GM23338 (cell line): ENCODE results near the gene CANX. TPM values are rescaled to one million over a fixed set of nuclear protein-coding genes. Genes with fewer than 3 reads are reported as not detected.
A peak's percentile ranks its signal among the peaks of the same experiment; 100 is the strongest.

ENCODE experiments used
- ATAC-seq: fragments of 200-7000 bp; cut with Tn5 transposase; 3 replicates; pipeline ENCODE4 v1.9.1; 2020
- DNase-seq: peaks from one replicate; pipeline ENCODE4 v3.0.0-alpha.2; 2015; ENCODE audit warnings: low spot score
- H2AFZ ChIP-seq: fragments of 200-600 bp; sonication (generic); 2 replicates; pipeline ENCODE4 v1.8.0; 2016; ENCODE audit warnings: antibody characterized with exemption, mild to moderate bottlenecking, moderate library complexity
- H3F3A ChIP-seq: fragments of 200-600 bp; sonication (generic); replicated peaks from 2 replicates; pipeline ENCODE4 v1.8.0; 2017; ENCODE audit warnings: antibody characterized with exemption, mixed run types, low read depth
- H3K27ac ChIP-seq: fragments of 200-600 bp; sonication (generic); 2 replicates; pipeline ENCODE4 v1.6.1; 2016; ENCODE audit warnings: low read depth
- H3K27me3 ChIP-seq: fragments of 200-600 bp; sonication (generic); 2 replicates; pipeline ENCODE4 v1.8.0; 2016; ENCODE audit warnings: mild to moderate bottlenecking, mixed run types, moderate library complexity; ENCODE audit not compliant: insufficient read depth
- H3K36me3 ChIP-seq: fragments of 200-600 bp; sonication (generic); 2 replicates; pipeline ENCODE4 v1.8.0; 2016; ENCODE audit warnings: mild to moderate bottlenecking; ENCODE audit not compliant: insufficient read depth
- H3K4me1 ChIP-seq: fragments of 200-600 bp; sonication (generic); 2 replicates; pipeline ENCODE4 v1.8.0; 2016; ENCODE audit warnings: mild to moderate bottlenecking, moderate library complexity; ENCODE audit not compliant: insufficient read depth
- H3K4me2 ChIP-seq: fragments of 200-600 bp; sonication (generic); 2 replicates; pipeline ENCODE4 v1.7.1; 2017; ENCODE audit warnings: mixed run types
- H3K4me3 ChIP-seq: fragments of 200-600 bp; sonication (generic); 2 replicates; pipeline ENCODE4 v1.6.1; 2016; ENCODE audit warnings: mixed run types
- H3K79me2 ChIP-seq: fragments of 200-600 bp; sonication (generic); replicated peaks from 2 replicates; pipeline ENCODE4 v1.8.0; 2017; ENCODE audit warnings: mild to moderate bottlenecking; ENCODE audit not compliant: insufficient read depth
- H3K9me2 ChIP-seq: fragments of 200-600 bp; sonication (generic); 2 replicates; pipeline ENCODE4 v1.8.0; 2017; ENCODE audit not compliant: insufficient read depth
- H4K20me1 ChIP-seq: fragments of 200-600 bp; sonication (generic); replicated peaks from 2 replicates; pipeline ENCODE4 v1.8.0; 2017; ENCODE audit warnings: mild to moderate bottlenecking; ENCODE audit not compliant: insufficient read depth
- H3K27ac Mint-ChIP-seq: 2 replicates; pipeline ENCODE4 v1.8.0; 2020; ENCODE audit warnings: inconsistent platforms, mild to moderate bottlenecking, moderate library complexity, mixed read lengths
- H3K27me3 Mint-ChIP-seq: 3 replicates; pipeline ENCODE4 v1.8.0; 2022; ENCODE audit warnings: low read depth, mild to moderate bottlenecking, moderate library complexity, mixed read lengths, inconsistent platforms; ENCODE audit not compliant: insufficient read depth, poor library complexity
- H3K36me3 Mint-ChIP-seq: 3 replicates; pipeline ENCODE4 v1.8.0; 2021; ENCODE audit warnings: low read depth, mild to moderate bottlenecking, inconsistent platforms, moderate library complexity, mixed read lengths
- H3K4me1 Mint-ChIP-seq: 3 replicates; pipeline ENCODE4 v1.8.0; 2020; ENCODE audit warnings: mild to moderate bottlenecking, inconsistent platforms, mixed read lengths
- H3K4me3 Mint-ChIP-seq: 3 replicates; pipeline ENCODE4 v1.8.0; 2021; ENCODE audit warnings: moderate library complexity, mild to moderate bottlenecking, inconsistent platforms, mixed read lengths
- H3K9me3 Mint-ChIP-seq: 3 replicates; pipeline ENCODE4 v1.8.0; 2020; ENCODE audit warnings: moderate library complexity, mild to moderate bottlenecking, inconsistent platforms, mixed read lengths
- CREB1 ChIP-seq: fragments of 250-450 bp; sonication (Bioruptor Pico); IDR thresholded peaks from 2 replicates; pipeline ENCODE4 v1.5.0; 2020; ENCODE audit warnings: low read depth, mild to moderate bottlenecking, moderate library complexity
- ETS1 ChIP-seq: IDR thresholded peaks from 2 replicates; pipeline ENCODE4 v1.6.1; 2016; ENCODE audit warnings: antibody characterized with exemption
- EZH2 ChIP-seq: fragments of 200-600 bp; sonication (generic); IDR thresholded peaks from one replicate; pipeline ENCODE4 v1.8.0; 2017; ENCODE audit warnings: antibody characterized with exemption, mild to moderate bottlenecking, low read depth; ENCODE audit not compliant: unreplicated experiment
- EZH2phosphoT487 ChIP-seq: fragments of 200-600 bp; sonication (generic); IDR thresholded peaks from one replicate; pipeline ENCODE4 v1.8.1; 2018; ENCODE audit warnings: antibody characterized with exemption; ENCODE audit not compliant: unreplicated experiment
- JUNB ChIP-seq: IDR thresholded peaks from one replicate; pipeline ENCODE4 v1.6.1; 2016; ENCODE audit warnings: antibody characterized with exemption; ENCODE audit not compliant: unreplicated experiment
- NANOG ChIP-seq: IDR thresholded peaks from 2 replicates; pipeline ENCODE4 v1.6.1; 2016; ENCODE audit warnings: antibody characterized with exemption, borderline replicate concordance
- POLR2AphosphoS5 ChIP-seq: IDR thresholded peaks from 2 replicates; pipeline ENCODE4 v1.6.1; 2016; ENCODE audit warnings: antibody characterized with exemption, low read depth
- REST ChIP-seq: IDR thresholded peaks from one replicate; pipeline ENCODE4 v1.6.1; 2018; ENCODE audit warnings: antibody characterized with exemption; ENCODE audit not compliant: unreplicated experiment
- STAT1 ChIP-seq: IDR thresholded peaks from one replicate; pipeline ENCODE4 v1.6.1; 2016; ENCODE audit warnings: antibody characterized with exemption; ENCODE audit not compliant: unreplicated experiment
- ZNF114 ChIP-seq: fragments of 250-450 bp; sonication (Bioruptor Pico); IDR thresholded peaks from 2 replicates; pipeline ENCODE4 v1.5.0; 2020; ENCODE audit warnings: mild to moderate bottlenecking, moderate library complexity
- ZNF331 ChIP-seq: fragments of 250-450 bp; sonication (Bioruptor Pico); IDR thresholded peaks from 2 replicates; pipeline ENCODE4 v1.5.0; 2020; ENCODE audit warnings: low read depth, mild to moderate bottlenecking, moderate library complexity
- ZNF462 ChIP-seq: fragments of 250-450 bp; sonication (Bioruptor Pico); IDR thresholded peaks from 2 replicates; pipeline ENCODE4 v1.5.0; 2020; ENCODE audit warnings: mild to moderate bottlenecking, moderate library complexity
- polyA plus RNA-seq: library from polyadenylated mRNA; unstranded; fragments of >200 nt; fragmentation: Nextera tagmentation; extraction: Ambion mirVana; gene quantifications from 2 replicates; pipeline ENCODE4 v1.2.1, GENCODE V29; 2016
- total RNA-seq: library from RNA; depleted of rRNA; stranded (reverse); fragments of >200 nt; shearing (Covaris generic); gene quantifications from 2 replicates; pipeline ENCODE4 v1.2.3, GENCODE V29; 2014
- TF ChIP-seq, protein P1 (sequence below), 2 experiments: fragments of 200-600 bp in 1 of 2; sonication (generic) in 1 of 2; conservative IDR thresholded peaks; 2 replicates each; pipeline versions ENCODE4 v1.5.1 to v1.6.1; 2016 to 2017; ENCODE audit warnings: antibody characterized with exemption in 2 of 2, low read depth in 2 of 2, mild to moderate bottlenecking in 2 of 2, moderate library complexity in 1 of 2

CANX gene
- total and polyA plus RNA-seq, 2 experiments from 2014 or later = 177 to 530 TPM

DNA sequence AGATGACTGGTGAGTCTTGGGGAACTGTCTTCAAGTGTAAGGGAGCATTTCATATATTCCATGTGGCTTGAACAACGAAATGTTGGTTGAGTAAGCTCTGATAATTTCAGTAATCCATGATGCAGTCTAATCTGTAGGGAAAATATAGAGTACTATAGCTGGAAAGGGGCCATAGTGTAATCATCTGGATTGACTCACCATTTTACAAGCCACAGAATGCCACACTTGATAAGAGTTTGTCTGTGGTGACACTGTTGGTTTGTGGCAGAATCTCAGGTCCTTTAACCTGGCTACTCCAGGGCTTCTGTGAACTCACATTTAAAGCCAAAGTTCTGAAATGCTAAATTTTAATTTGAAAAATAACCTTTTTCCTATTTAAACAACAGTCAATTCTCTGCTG lies 17.5 kb downstream of the CANX start:
- Histone ChIP-seq H3F3A (peaks cover 30% of the 10 kb centered on the region), H4K20me1 (peaks cover 34% of the 10 kb centered on the region), H3K79me2 (peaks cover 47% of the 10 kb centered on the region), H3K27me3 (no peaks in the 10 kb centered on the region), H3K4me3 (no peak overlapping the region), H3K36me3 (peaks cover 94% of the 10 kb centered on the region), H3K4me2 (no peak overlapping the region), H3K4me1 (no peaks in the 10 kb centered on the region), H2AFZ (no peak overlapping the region), H3K9me2 (no peaks in the 10 kb centered on the region), H3K27ac (peak overlapping the region; percentile 18; the same call in 1 of the 2 replicates)
- H3K36me3 Mint-ChIP-seq = peaks cover 94% of the 10 kb centered on the region
- no peaks in the 10 kb centered on the region for H3K4me1 Mint-ChIP-seq
- peaks cover 4% of the 10 kb centered on the region for H3K27me3 Mint-ChIP-seq
- TF ChIP-seq ZNF114 (CRISPR knock-in tag) (no peak), JUNB (no peak), EZH2 (no peak), POLR2AphosphoS5 (no peak), NANOG (no peak), STAT1 (no peak), CREB1 (no peak), ETS1 (no peak), EZH2phosphoT487 (no peak), REST (no peak), ZNF331 (CRISPR knock-in tag) (no peak), ZNF462 (CRISPR knock-in tag) (no peak)
- TF ChIP-seq, protein P1, sequence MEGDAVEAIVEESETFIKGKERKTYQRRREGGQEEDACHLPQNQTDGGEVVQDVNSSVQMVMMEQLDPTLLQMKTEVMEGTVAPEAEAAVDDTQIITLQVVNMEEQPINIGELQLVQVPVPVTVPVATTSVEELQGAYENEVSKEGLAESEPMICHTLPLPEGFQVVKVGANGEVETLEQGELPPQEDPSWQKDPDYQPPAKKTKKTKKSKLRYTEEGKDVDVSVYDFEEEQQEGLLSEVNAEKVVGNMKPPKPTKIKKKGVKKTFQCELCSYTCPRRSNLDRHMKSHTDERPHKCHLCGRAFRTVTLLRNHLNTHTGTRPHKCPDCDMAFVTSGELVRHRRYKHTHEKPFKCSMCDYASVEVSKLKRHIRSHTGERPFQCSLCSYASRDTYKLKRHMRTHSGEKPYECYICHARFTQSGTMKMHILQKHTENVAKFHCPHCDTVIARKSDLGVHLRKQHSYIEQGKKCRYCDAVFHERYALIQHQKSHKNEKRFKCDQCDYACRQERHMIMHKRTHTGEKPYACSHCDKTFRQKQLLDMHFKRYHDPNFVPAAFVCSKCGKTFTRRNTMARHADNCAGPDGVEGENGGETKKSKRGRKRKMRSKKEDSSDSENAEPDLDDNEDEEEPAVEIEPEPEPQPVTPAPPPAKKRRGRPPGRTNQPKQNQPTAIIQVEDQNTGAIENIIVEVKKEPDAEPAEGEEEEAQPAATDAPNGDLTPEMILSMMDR (conservative IDR thresholded peaks at IDR 0.05; ENCODE audit: low read depth in 2 of 2) = no peak
- H3K9me3 Mint-ChIP-seq = no peaks in the 10 kb centered on the region
- ATAC-seq (no peak), DNase-seq (no peak)
- 0 out of 2 replicates have a peak overlapping the region, but pooled peaks have one; percentile 51 for H3K27ac Mint-ChIP-seq
- no peak overlapping the region for H3K4me3 Mint-ChIP-seq
